ENCODE results near the gene QPRT.

DNA sequence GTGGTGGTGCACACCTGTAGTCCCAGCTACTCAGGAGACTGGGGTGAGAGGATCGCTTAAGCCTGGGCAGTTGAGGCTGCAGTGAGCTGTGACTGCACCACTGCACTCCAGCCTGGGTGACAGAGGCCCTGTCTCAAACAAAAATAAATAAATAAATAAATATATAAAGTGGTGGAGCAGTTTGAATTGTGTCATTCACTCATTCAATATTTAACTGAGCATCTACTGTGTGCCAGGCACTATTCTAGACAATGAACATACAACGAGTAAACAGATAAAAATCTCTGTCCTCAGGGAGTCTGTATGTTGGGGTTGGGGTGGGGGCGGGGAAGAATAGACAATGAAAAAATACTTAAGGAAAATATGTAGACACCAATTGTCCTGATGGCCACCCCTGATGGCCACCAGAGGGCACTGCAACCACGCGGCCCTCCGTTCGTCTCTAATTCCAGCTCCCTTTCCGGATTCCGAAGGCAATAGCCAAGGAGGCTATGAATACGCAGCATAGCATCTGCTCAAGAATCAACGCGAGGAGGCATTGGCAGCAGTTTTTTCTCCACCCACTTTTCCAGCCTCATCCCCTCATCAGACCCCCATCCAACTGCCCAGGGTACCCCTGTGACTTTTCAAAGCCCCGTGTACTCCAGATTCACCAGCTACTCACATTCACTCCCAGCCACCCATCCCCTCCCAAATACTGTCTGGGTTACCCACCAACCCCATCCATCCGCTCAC is 21.4 kb downstream of the QPRT start:
- TF ChIP-seq, protein P1, sequence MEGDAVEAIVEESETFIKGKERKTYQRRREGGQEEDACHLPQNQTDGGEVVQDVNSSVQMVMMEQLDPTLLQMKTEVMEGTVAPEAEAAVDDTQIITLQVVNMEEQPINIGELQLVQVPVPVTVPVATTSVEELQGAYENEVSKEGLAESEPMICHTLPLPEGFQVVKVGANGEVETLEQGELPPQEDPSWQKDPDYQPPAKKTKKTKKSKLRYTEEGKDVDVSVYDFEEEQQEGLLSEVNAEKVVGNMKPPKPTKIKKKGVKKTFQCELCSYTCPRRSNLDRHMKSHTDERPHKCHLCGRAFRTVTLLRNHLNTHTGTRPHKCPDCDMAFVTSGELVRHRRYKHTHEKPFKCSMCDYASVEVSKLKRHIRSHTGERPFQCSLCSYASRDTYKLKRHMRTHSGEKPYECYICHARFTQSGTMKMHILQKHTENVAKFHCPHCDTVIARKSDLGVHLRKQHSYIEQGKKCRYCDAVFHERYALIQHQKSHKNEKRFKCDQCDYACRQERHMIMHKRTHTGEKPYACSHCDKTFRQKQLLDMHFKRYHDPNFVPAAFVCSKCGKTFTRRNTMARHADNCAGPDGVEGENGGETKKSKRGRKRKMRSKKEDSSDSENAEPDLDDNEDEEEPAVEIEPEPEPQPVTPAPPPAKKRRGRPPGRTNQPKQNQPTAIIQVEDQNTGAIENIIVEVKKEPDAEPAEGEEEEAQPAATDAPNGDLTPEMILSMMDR (IDR thresholded peaks at IDR 0.05) = peak; percentile 83 to 97 (median 87)
- no peak for TF ChIP-seq POLR2A (IDR thresholded peaks at IDR 0.05)
- peak in 1 of 3 donors; percentile 14 for TF ChIP-seq POLR2AphosphoS5 (IDR thresholded peaks at IDR 0.05)

All from transverse colon (tissue), 4 donors.